Testis (tissue), 2 donors: ENCODE data around the gene NUP62.

Experiments
- CTCF ChIP-seq, 3 experiments: fragments of 450-650 bp in 2 of 3; fragments of 200-600 bp in 1 of 3; sonication (generic) in 1 of 3; IDR thresholded peaks; one replicate each; pipeline ENCODE4 v1.5.1; 2016 to 2019; ENCODE audit warnings: antibody characterized with exemption in 3 of 3, mild to moderate bottlenecking in 2 of 3, moderate library complexity in 1 of 3
- POLR2A ChIP-seq: fragments of 450-650 bp; IDR thresholded peaks from one replicate; pipeline ENCODE4 v1.6.1; 2017; ENCODE audit warnings: antibody characterized with exemption, mild to moderate bottlenecking, moderate library complexity

- no peak for TF ChIP-seq POLR2A
- no peak for TF ChIP-seq CTCF (IDR thresholded peaks at IDR 0.05)
Observed at GRCh38 chr19:49908480-49909420, 20.6 kb downstream of the NUP62 start.
